Measurements from ENCODE around the gene TMED7. TPM values are rescaled to one million over a fixed set of nuclear protein-coding genes. Genes with fewer than 3 reads are reported as not detected.

TMED7 gene
- total RNA-seq, 2 donors from 2014 or later, result 49.0 to 53.7 TPM

DNA sequence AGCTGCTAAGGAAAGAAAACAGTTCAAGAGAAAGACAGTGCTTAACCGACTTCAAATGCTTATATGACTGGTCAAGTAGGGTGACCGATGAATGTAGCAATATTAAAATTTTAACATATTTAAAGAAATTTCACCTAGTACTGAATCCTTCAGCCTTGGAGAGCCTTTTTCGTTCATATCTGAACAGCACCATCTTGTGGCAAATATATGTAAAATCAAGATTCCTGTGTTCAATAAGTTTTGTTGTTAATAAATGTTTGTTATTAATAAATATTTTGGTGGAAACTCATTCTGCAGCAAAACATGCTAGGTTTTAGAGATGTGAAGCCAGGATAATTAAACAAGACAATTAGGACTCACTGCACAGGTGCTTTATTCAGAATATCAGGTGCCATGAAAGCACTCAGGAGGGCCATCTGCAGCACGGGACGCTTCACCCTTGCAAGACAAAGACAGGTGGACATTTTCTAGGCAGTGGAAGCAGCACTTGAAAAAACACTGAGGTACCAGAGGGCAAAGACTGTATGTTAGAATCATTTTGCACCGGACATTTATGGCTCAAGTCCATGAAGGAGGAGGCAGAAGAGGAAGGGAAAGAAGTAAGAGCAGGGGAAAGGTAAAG lies 39.2 kb downstream of the TMED7 start:
- peak; percentile 48 for ATAC-seq
- no peaks in the 10 kb centered on the region for H3K9me3 ChIP-seq (ENCODE audit: control insufficient read depth, low read length, poor library complexity, severe bottlenecking)
- Mint-ChIP-seq H3K27me3 (no peaks in the 10 kb centered on the region), H3K4me1 (peaks cover 2% of the 10 kb centered on the region), H3K36me3 (ENCODE audit: low read depth) (no peaks in the 10 kb centered on the region), H3K27ac (no peak overlapping the region), H3K4me3 (no peak overlapping the region)
- DNase-seq, result no peak

DNA sequence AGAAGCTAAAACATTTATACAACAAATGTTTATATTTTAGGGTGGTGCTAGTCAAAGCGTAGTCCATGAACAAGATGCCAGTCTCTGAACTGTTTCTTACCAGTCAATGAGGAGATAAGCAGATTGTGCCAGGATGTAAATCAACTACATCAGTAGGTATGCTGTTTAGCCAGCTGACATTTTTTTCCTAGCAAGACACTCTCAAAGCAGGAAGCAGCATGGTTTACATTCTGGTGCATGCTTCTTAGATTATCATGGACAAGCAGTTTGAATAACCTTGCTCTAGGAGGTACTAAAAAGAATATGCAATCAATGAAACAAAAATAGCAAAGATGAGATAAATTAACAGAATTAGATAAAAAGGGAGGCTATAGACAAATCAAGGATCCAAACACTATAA lies 40.6 kb downstream of the TMED7 start:
- peaks cover 5% of the 10 kb centered on the region for H3K36me3 Mint-ChIP-seq (ENCODE audit: low read depth)
- no peaks in the 10 kb centered on the region for H3K9me3 ChIP-seq (ENCODE audit: control insufficient read depth, low read length, poor library complexity, severe bottlenecking)
- H3K4me3 Mint-ChIP-seq, result no peak overlapping the region
- H3K27me3 Mint-ChIP-seq, result no peaks in the 10 kb centered on the region
- H3K27ac Mint-ChIP-seq, result no peak overlapping the region
- ATAC-seq (no peak), DNase-seq (no peak)
- peaks cover 2% of the 10 kb centered on the region for H3K4me1 Mint-ChIP-seq

DNA sequence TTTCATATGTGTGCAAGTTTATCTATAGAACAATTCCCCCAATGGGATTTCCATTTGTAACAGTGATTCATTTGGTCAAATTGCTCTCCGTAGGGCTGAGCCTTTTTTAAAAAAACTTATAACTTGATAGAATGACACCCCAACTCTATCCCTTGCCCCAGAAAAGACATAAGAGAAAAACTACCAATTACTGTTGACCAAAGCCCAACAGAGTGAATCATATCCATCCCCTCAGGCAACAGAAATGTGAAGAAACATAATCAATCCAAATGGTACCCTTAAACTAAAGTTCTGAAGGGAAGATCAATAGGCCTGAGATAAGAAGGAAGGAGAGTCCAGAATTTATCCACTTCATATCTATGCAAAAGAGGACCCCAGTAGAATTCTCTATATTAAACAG lies 41.3 kb downstream of the TMED7 start:
- no peaks in the 10 kb centered on the region for H3K9me3 ChIP-seq (ENCODE audit: control insufficient read depth, low read length, poor library complexity, severe bottlenecking)
- peaks cover 2% of the 10 kb centered on the region for H3K4me1 Mint-ChIP-seq
- H3K36me3 Mint-ChIP-seq (ENCODE audit: low read depth), result peaks cover 5% of the 10 kb centered on the region
- H3K4me3 Mint-ChIP-seq, result no peak overlapping the region
- ATAC-seq, result no peak
- no peak overlapping the region for H3K27ac Mint-ChIP-seq
- H3K27me3 Mint-ChIP-seq, result no peaks in the 10 kb centered on the region
- DNase-seq, result no peak

DNA sequence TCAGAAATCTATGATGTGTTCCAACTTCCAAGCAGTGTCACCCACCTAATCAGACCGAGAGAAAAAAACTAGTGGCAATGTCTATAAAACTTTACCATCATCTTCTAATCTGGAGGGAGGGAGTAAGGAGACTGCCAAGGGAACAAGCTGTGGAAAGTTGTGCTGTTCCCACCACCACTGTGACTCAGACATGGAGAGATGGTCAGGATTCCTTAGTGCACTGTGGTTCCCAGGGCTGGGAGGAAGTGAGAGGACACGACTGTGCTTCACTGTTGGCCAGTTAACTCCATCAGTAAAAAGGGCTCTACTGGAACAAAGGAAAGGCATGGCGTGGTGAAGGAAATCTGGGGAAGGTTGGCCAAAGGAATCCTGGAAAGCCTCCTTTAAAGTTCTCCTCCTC lies 42.4 kb downstream of the TMED7 start:
- no peak overlapping the region for H3K27ac Mint-ChIP-seq
- no peak for ATAC-seq
- no peak for DNase-seq
- peaks cover 2% of the 10 kb centered on the region for H3K4me1 Mint-ChIP-seq
- H3K27me3 Mint-ChIP-seq, result no peaks in the 10 kb centered on the region
- no peaks in the 10 kb centered on the region for H3K9me3 ChIP-seq (ENCODE audit: control insufficient read depth, low read length, poor library complexity, severe bottlenecking)
- H3K36me3 Mint-ChIP-seq (ENCODE audit: low read depth), result peaks cover 5% of the 10 kb centered on the region
- H3K4me3 Mint-ChIP-seq, result no peak overlapping the region

DNA sequence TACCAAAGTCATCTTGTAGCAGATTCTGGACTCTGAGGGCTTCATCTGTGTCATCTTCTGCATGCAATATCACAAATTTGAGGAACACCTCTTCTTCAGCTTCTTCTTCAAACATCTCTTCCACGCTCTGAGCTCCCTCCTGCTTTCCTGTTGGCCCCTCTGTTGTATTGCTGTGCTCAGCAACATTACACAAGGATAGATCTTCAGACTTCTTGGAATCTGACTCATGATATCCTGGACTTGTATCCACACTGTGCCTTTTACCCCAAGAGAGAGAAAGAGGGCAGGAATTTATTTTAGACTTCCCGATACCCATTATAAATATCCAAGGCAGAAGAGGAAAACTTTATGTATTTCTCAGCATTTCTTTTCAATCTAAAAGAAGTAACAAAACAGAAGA lies 44.9 kb downstream of the TMED7 start:
- no peak for DNase-seq
- H3K36me3 Mint-ChIP-seq (ENCODE audit: low read depth), result peaks cover 5% of the 10 kb centered on the region
- H3K27me3 Mint-ChIP-seq, result peaks cover 8% of the 10 kb centered on the region
- no peaks in the 10 kb centered on the region for H3K9me3 ChIP-seq (ENCODE audit: control insufficient read depth, low read length, poor library complexity, severe bottlenecking)
- no peak overlapping the region for H3K4me3 Mint-ChIP-seq
- ATAC-seq, result no peak
- no peak overlapping the region for H3K27ac Mint-ChIP-seq
- H3K4me1 Mint-ChIP-seq, result no peaks in the 10 kb centered on the region

DNA sequence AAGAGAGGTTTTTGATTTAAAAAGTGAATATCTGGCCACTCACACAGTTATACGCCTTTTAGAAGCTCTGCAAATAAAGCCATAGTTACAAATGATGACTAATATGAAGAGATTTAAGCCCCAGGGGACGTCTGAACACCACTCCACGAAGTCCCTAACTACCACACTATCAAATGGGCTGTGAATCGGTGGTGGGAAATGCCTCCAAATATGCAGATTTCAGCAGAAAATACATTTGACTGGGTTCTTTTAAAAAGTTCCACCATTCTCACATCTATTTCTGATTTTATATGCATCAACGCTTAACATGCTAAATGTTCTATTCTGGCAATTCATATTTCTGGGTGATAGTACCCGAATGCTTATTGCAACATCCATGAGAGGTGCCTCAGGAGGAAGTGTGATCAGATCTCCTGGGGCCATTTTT lies 46.1 kb downstream of the TMED7 start:
- Mint-ChIP-seq H3K27me3 (peaks cover 8% of the 10 kb centered on the region), H3K4me3 (no peak overlapping the region), H3K27ac (no peak overlapping the region), H3K36me3 (ENCODE audit: low read depth) (peaks cover 5% of the 10 kb centered on the region), H3K4me1 (no peaks in the 10 kb centered on the region)
- DNase-seq (no peak), ATAC-seq (no peak)
- no peaks in the 10 kb centered on the region for H3K9me3 ChIP-seq (ENCODE audit: control insufficient read depth, low read length, poor library complexity, severe bottlenecking)

DNA sequence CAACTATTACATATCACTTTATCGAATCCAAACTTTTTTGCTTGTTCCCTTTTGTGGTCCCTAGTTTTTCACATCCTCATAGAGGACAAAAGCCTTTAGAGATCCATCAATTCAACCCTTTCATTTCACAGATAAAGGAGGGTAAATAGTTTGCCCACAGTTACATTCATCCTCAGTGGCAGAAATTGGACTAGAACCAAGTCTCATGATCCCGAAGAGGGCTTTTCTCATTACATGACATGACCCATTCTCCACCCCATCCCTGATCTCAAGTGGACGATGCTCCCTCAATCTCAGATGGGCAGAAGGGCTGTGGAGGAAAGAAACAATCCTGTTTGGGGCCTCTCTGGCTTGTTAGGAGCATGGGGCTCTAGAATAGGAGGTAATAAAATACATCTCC lies 46.6 kb downstream of the TMED7 start:
- ATAC-seq (no peak), DNase-seq (no peak)
- Mint-ChIP-seq H3K4me1 (peaks cover 2% of the 10 kb centered on the region), H3K4me3 (no peak overlapping the region), H3K36me3 (ENCODE audit: low read depth) (peaks cover 5% of the 10 kb centered on the region), H3K27ac (no peak overlapping the region), H3K27me3 (peaks cover 8% of the 10 kb centered on the region)
- H3K9me3 ChIP-seq (ENCODE audit: control insufficient read depth, low read length, poor library complexity, severe bottlenecking), result no peaks in the 10 kb centered on the region

DNA sequence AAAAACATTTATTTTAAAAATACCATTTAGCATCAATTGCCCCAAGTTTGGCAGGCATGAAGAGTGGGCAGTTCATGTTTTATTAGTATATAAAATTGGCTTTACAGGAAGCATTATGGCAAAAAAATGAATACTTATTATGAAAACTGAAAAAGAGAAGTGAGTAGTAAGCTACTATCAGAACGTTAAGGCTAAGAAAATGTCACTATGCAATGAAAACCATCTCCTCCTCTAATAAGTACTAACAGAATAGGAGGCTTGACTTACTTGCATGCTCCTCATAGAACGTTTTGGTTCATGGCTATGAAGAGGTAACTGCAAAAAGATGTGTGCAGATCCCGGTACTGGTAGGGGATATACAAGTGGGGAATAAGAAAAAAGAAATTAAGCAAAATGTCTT lies 47.2 kb downstream of the TMED7 start:
- H3K27me3 Mint-ChIP-seq, result peaks cover 8% of the 10 kb centered on the region
- peaks cover 5% of the 10 kb centered on the region for H3K36me3 Mint-ChIP-seq (ENCODE audit: low read depth)
- ATAC-seq (no peak), DNase-seq (no peak)
- H3K4me3 Mint-ChIP-seq, result no peak overlapping the region
- no peaks in the 10 kb centered on the region for H3K9me3 ChIP-seq (ENCODE audit: control insufficient read depth, low read length, poor library complexity, severe bottlenecking)
- peaks cover 2% of the 10 kb centered on the region for H3K4me1 Mint-ChIP-seq
- no peak overlapping the region for H3K27ac Mint-ChIP-seq

DNA sequence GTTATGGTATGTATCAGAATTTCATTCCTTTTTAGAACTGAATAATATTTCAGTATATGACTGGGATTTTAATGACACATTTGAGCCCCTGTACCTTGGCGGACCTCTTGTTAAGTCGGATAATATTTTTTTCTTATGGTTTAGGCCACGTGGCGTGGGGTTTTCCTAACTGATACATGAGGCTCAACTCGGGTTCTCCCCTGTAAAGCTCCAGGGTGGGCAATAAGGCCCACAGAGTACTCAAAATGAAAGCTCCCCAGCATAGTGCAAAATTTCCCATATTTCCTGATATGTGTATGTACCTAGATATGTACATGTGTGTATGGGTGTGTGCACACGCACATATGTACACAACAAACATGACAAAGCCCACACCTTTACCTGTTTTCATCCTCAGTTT lies 48.1 kb downstream of the TMED7 start:
- Mint-ChIP-seq H3K4me1 (peaks cover 2% of the 10 kb centered on the region), H3K36me3 (ENCODE audit: low read depth) (peaks cover 5% of the 10 kb centered on the region), H3K27ac (no peak overlapping the region), H3K4me3 (no peak overlapping the region), H3K27me3 (peaks cover 8% of the 10 kb centered on the region)
- ATAC-seq, result no peak
- DNase-seq, result no peak
- no peaks in the 10 kb centered on the region for H3K9me3 ChIP-seq (ENCODE audit: control insufficient read depth, low read length, poor library complexity, severe bottlenecking)

DNA sequence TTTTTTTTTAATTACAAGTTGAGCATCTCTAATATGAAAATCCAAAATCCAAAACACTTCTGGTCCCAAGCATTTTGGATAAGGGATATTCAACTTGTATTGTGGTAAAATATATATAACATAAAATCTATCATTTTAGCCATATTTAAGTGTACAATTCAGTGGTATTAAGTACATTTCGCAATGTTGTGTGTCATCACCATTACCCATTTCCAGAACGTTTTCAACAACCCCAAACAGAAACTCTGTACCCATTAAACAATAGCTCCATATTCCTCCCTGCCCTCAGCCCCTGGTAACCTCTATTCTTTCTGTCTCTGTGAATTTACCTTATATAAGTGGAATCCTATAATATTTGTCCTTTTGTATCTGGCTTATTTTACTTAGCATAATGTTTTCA lies 48.5 kb downstream of the TMED7 start:
- ATAC-seq, result no peak
- no peak for DNase-seq
- Mint-ChIP-seq H3K27me3 (peaks cover 12% of the 10 kb centered on the region), H3K36me3 (ENCODE audit: low read depth) (peaks cover 5% of the 10 kb centered on the region), H3K27ac (no peak overlapping the region), H3K4me3 (no peak overlapping the region), H3K4me1 (peaks cover 4% of the 10 kb centered on the region)
- no peaks in the 10 kb centered on the region for H3K9me3 ChIP-seq (ENCODE audit: control insufficient read depth, low read length, poor library complexity, severe bottlenecking)

DNA sequence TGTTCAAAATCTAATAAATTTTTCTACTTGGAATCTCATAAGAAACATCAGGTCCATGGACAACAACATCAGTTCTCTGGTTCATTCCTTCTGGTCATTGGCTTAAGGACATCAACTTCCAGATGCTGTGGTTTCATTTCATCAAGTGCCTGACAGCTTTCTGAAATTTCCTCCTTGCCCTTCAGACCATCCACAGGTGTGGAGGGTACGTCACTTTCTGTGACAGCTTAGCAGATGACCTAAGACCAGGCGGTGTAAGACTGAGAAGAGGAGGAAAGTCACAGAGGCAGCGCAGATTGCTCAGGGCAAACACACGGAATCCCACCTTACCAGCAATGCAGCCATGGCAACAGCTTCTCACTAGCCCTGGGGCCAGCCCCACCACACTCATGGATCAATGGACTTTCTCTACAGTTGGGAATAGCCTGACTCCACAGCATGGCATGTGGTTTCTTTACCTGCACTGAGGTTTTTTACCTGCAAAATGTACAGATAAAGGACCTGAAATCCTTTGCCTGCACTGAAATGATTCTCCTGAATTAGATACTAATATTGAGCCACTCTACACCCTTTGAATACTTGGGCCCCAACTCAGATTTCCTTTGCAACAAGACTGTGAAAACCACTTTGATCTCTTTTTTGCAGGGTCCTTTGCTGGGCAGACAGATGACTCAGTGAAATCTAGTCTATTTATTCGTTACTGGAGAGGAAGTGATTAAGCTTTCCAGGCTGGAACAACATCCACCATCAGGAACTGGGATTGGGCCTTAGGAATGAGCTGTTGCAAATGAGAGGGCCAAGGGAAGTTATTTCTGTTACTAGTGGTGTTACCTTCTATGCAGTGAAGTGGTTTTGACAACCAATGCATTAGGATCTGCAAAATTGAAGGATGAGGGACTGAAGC lies 50.4 kb downstream of the TMED7 start:
- no peak overlapping the region for H3K4me3 Mint-ChIP-seq
- H3K36me3 Mint-ChIP-seq (ENCODE audit: low read depth), result no peaks in the 10 kb centered on the region
- DNase-seq (no peak), ATAC-seq (no peak)
- H3K9me3 ChIP-seq (ENCODE audit: control insufficient read depth, low read length, poor library complexity, severe bottlenecking), result no peaks in the 10 kb centered on the region
- no peak overlapping the region for H3K27ac Mint-ChIP-seq
- H3K27me3 Mint-ChIP-seq, result peaks cover 14% of the 10 kb centered on the region
- H3K4me1 Mint-ChIP-seq, result peaks cover 4% of the 10 kb centered on the region

DNA sequence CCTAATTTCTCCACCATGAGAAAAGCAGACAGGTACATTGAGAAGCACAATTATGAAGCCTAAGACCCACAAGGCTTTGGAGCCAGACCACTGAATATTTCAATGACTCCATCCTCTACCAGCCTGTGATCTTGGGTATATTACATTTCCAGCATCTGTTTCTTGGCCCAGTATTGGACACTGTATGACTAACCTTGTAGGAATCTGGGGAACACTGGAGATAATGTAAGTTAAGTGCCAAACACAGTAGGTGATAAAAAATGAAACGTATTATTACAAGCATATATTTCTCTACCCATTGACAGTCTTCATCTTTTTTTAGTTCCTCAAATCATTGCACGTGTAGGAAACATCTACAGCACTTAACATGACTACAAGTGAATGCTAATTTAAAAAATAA lies 52.7 kb downstream of the TMED7 start:
- no peak overlapping the region for H3K27ac Mint-ChIP-seq
- peaks cover 14% of the 10 kb centered on the region for H3K27me3 Mint-ChIP-seq
- DNase-seq (no peak), ATAC-seq (no peak)
- H3K4me3 Mint-ChIP-seq, result no peak overlapping the region
- H3K9me3 ChIP-seq (ENCODE audit: control insufficient read depth, low read length, poor library complexity, severe bottlenecking), result no peaks in the 10 kb centered on the region
- H3K36me3 Mint-ChIP-seq (ENCODE audit: low read depth), result no peaks in the 10 kb centered on the region
- peaks cover 4% of the 10 kb centered on the region for H3K4me1 Mint-ChIP-seq

DNA sequence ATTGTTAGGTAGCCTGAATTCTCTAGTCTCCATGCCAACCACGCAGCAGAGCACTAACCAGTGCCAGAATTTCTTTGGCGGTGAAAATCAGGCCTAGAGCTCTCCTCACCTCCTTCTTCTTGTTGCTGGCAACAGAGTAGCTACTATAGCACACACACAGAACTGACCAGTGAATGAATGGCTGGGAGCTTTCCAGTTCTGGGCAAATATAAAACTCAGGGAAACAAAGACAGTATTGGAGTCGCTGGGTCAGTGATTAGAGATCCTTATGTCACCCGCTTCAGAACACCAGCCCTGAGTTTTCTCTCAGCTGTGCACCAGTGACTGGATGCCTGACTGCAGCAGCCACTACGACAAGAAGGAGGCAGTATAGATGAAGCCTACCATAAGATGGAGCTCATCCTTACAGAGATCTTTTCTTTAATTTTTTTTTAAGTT lies 54.4 kb downstream of the TMED7 start:
- Mint-ChIP-seq H3K27me3 (peaks cover 10% of the 10 kb centered on the region), H3K36me3 (ENCODE audit: low read depth) (no peaks in the 10 kb centered on the region), H3K27ac (no peak overlapping the region), H3K4me3 (no peak overlapping the region), H3K4me1 (peaks cover 4% of the 10 kb centered on the region)
- no peaks in the 10 kb centered on the region for H3K9me3 ChIP-seq (ENCODE audit: control insufficient read depth, low read length, poor library complexity, severe bottlenecking)
- DNase-seq (no peak), ATAC-seq (no peak)

DNA sequence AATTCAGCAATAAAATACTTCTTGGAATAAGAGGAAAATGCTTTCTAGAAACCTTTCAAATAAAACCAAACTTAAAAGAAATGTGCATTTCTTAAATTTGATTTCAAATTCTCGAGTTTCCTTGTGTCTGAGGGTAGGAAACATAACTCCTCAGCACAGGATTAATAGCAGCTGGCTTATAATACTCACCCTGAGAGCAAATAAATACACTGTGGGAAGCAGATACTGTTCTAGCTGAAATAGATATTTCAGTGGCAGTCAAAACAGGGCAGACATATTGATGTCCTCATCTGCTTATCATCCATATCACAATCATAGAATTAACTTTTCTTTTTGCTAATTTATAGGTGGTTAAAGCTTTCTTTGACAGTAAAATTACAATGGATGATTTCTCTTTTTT lies 57.2 kb downstream of the TMED7 start:
- peaks cover 2% of the 10 kb centered on the region for H3K4me1 Mint-ChIP-seq
- no peak for DNase-seq
- no peaks in the 10 kb centered on the region for H3K36me3 Mint-ChIP-seq (ENCODE audit: low read depth)
- H3K27ac Mint-ChIP-seq, result no peak overlapping the region
- H3K9me3 ChIP-seq (ENCODE audit: control insufficient read depth, low read length, poor library complexity, severe bottlenecking), result no peaks in the 10 kb centered on the region
- H3K27me3 Mint-ChIP-seq, result peaks cover 6% of the 10 kb centered on the region
- no peak overlapping the region for H3K4me3 Mint-ChIP-seq
- no peak for ATAC-seq

All from T-helper 17 cell (primary cell).